Panc1 (cell line): ENCODE data around the gene ADSL.

Experiments used
- POLR2AphosphoS5 ChIP-seq: IDR thresholded peaks from 2 replicates; pipeline ENCODE4 v1.6.1; 2012; ENCODE audit warnings: mild to moderate bottlenecking, low read depth, low read length, moderate library complexity
- SIN3A ChIP-seq: IDR thresholded peaks from 2 replicates; pipeline ENCODE4 v1.6.1; 2012; ENCODE audit warnings: low read depth, mild to moderate bottlenecking, low read length, moderate library complexity, borderline replicate concordance; ENCODE audit not compliant: insufficient read depth
- TCF7L2 ChIP-seq: IDR thresholded peaks from 2 replicates; pipeline ENCODE4 v1.6.1; 2011; ENCODE audit warnings: mild to moderate bottlenecking, low read depth, low read length, inconsistent platforms
- TF ChIP-seq, protein P1 (sequence below): fragments of 450-650 bp; IDR thresholded peaks from 2 replicates; pipeline ENCODE4 v1.5.1; 2017; ENCODE audit warnings: mild to moderate bottlenecking
- TF ChIP-seq, protein P2 (sequence below), 2 experiments: IDR thresholded peaks; 2 replicates each; pipeline ENCODE4 v1.6.1; 2011 to 2012; ENCODE audit warnings: low read depth in 2 of 2, control low read depth in 1 of 2, low read length in 1 of 2, mild to moderate bottlenecking in 1 of 2, moderate library complexity in 1 of 2; ENCODE audit not compliant: insufficient read depth in 1 of 2

DNA sequence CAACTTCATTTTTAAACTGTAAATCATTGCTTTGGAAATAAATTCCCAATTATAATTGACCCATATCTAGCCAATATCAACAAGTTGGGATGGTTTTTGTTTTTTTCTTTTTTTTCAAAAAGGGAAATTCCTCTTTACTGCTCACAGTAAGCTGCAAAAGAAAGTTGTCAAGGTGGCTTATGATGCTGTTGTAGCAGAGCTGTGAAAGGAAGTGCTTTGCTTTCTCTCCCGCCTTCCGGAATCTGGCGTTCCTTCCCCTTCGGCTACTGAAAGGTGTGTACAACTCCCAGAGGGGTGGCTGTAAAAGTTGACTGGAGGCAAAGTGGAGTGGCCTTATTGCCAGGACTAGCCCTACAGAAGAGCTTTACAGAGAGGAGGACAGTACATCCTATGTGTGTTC lies 16.2 kb upstream of the ADSL start:
- TF ChIP-seq, protein P1, sequence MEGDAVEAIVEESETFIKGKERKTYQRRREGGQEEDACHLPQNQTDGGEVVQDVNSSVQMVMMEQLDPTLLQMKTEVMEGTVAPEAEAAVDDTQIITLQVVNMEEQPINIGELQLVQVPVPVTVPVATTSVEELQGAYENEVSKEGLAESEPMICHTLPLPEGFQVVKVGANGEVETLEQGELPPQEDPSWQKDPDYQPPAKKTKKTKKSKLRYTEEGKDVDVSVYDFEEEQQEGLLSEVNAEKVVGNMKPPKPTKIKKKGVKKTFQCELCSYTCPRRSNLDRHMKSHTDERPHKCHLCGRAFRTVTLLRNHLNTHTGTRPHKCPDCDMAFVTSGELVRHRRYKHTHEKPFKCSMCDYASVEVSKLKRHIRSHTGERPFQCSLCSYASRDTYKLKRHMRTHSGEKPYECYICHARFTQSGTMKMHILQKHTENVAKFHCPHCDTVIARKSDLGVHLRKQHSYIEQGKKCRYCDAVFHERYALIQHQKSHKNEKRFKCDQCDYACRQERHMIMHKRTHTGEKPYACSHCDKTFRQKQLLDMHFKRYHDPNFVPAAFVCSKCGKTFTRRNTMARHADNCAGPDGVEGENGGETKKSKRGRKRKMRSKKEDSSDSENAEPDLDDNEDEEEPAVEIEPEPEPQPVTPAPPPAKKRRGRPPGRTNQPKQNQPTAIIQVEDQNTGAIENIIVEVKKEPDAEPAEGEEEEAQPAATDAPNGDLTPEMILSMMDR, result no peak
- TF ChIP-seq, protein P2, sequence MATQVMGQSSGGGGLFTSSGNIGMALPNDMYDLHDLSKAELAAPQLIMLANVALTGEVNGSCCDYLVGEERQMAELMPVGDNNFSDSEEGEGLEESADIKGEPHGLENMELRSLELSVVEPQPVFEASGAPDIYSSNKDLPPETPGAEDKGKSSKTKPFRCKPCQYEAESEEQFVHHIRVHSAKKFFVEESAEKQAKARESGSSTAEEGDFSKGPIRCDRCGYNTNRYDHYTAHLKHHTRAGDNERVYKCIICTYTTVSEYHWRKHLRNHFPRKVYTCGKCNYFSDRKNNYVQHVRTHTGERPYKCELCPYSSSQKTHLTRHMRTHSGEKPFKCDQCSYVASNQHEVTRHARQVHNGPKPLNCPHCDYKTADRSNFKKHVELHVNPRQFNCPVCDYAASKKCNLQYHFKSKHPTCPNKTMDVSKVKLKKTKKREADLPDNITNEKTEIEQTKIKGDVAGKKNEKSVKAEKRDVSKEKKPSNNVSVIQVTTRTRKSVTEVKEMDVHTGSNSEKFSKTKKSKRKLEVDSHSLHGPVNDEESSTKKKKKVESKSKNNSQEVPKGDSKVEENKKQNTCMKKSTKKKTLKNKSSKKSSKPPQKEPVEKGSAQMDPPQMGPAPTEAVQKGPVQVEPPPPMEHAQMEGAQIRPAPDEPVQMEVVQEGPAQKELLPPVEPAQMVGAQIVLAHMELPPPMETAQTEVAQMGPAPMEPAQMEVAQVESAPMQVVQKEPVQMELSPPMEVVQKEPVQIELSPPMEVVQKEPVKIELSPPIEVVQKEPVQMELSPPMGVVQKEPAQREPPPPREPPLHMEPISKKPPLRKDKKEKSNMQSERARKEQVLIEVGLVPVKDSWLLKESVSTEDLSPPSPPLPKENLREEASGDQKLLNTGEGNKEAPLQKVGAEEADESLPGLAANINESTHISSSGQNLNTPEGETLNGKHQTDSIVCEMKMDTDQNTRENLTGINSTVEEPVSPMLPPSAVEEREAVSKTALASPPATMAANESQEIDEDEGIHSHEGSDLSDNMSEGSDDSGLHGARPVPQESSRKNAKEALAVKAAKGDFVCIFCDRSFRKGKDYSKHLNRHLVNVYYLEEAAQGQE (IDR thresholded peaks at IDR 0.05; ENCODE audit: insufficient read depth in 1 of 2, low read depth in 2 of 2, low read length in 1 of 2), result no peak
- TF ChIP-seq SIN3A (no peak), POLR2AphosphoS5 (no peak), TCF7L2 (no peak)
